Sigmoid colon (tissue), 4 donors: ENCODE data around the gene ARL4A.

Experiments
- EP300 ChIP-seq, 4 donors: sonication (generic); formaldehyde crosslinking; IDR thresholded peaks; one replicate each; pipeline ENCODE4 v1.6.1; 2017; ENCODE audit warnings: antibody characterized with exemption in 4 of 4
- POLR2A ChIP-seq, 2 donors: fragments of 450-650 bp; IDR thresholded peaks; one replicate each; pipeline ENCODE4 v1.6.1; 2016; ENCODE audit warnings: antibody characterized with exemption in 2 of 2, mild to moderate bottlenecking in 2 of 2, moderate library complexity in 2 of 2
- POLR2AphosphoS5 ChIP-seq, 4 donors: sonication (generic); formaldehyde crosslinking; IDR thresholded peaks; one replicate each; pipeline ENCODE4 v1.6.1; 2017; ENCODE audit warnings: antibody characterized with exemption in 4 of 4
- TF ChIP-seq, protein P1 (sequence below), 4 experiments: fragments of 450-650 bp in 3 of 4; fragments of 200-600 bp in 1 of 4; IDR thresholded peaks; one replicate each; pipeline ENCODE4 v1.5.1; 2016 to 2019; ENCODE audit warnings: antibody characterized with exemption in 4 of 4, mild to moderate bottlenecking in 3 of 4, moderate library complexity in 2 of 4

DNA sequence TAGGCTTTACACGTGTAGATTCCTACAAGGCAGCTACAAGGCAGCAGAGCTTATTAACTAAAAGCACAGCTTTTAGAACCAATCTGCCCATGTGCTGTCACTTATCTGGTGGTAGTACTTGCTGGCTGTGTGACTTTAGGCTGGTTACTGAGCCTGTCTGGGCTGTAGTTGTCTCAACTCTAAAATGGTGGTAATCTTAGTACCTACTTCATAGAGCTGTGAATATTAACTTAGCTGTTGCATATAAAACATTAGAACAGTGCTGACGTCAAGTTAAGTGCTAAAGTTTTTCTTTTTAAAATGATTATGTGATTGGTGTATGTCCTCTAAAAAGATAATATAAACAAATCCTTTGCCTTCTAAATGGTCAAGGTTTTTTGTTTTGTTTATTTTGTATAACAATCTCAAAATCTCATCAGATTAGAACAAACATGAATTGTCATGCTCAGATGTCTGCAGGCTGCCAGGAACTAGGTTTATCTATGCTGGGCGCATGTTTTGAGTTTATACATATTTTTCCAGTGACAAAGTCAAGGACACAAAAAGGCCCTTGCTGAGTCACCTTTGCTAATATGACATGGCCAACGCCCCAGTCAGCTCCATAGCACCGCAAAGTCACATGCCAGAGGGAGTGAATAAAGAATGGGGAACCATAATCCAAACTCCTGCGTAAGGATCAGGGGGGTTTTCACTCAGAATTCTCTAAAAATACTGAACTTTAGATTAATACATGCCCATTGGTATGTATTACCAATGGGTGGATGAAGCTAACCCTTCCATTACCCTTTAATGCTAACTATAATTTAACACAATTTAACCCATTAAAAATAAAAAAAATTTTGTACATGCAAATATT is 39.8 kb upstream of the ARL4A start:
- TF ChIP-seq, protein P1, sequence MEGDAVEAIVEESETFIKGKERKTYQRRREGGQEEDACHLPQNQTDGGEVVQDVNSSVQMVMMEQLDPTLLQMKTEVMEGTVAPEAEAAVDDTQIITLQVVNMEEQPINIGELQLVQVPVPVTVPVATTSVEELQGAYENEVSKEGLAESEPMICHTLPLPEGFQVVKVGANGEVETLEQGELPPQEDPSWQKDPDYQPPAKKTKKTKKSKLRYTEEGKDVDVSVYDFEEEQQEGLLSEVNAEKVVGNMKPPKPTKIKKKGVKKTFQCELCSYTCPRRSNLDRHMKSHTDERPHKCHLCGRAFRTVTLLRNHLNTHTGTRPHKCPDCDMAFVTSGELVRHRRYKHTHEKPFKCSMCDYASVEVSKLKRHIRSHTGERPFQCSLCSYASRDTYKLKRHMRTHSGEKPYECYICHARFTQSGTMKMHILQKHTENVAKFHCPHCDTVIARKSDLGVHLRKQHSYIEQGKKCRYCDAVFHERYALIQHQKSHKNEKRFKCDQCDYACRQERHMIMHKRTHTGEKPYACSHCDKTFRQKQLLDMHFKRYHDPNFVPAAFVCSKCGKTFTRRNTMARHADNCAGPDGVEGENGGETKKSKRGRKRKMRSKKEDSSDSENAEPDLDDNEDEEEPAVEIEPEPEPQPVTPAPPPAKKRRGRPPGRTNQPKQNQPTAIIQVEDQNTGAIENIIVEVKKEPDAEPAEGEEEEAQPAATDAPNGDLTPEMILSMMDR (IDR thresholded peaks at IDR 0.05), result no peak
- TF ChIP-seq POLR2AphosphoS5 (IDR thresholded peaks at IDR 0.05), result no peak
- TF ChIP-seq POLR2A (IDR thresholded peaks at IDR 0.05), result no peak
- TF ChIP-seq EP300 (IDR thresholded peaks at IDR 0.05), result no peak
